Endothelial cell of umbilical vein (primary cell): Measurements from ENCODE around the gene CHRNA3. TPM values are rescaled to one million over a fixed set of nuclear protein-coding genes. Genes with fewer than 3 reads are reported as not detected.

Experiments
- BruUV-seq: library from RNA; stranded (reverse); fragments of 400-500 nt; replicated peaks from 2 replicates; lab custom pipeline; 2021; lab: Mats Ljungman, UMichigan
- CTCF ChIA-PET: fragments of 300-600, 350-600 bp; sonication (Branson Sonifier 250); formaldehyde crosslinking; loops from one replicate; lab custom pipeline; 2021; ENCODE audit warnings: antibody characterized with exemption, inconsistent platforms; lab: Charles Lee
- POLR2A ChIA-PET: fragments of 300-600, 350-600 bp; sonication (Branson Sonifier 250); formaldehyde crosslinking; loops from one replicate; lab custom pipeline; 2021; ENCODE audit warnings: antibody characterized with exemption, inconsistent platforms; lab: Charles Lee
- DNase-seq: peaks from one replicate; pipeline ENCODE4 v3.0.0-alpha.2; 2011; ENCODE audit warnings: low read depth, low spot score
- FAIRE-seq: peaks from 2 replicates; lab custom pipeline; 2011; peaks lifted over from hg19 to GRCh38; lab: Jason Lieb, UNC
- H2AFZ ChIP-seq: 2 replicates; pipeline ENCODE4 v1.6.0; 2012; ENCODE audit warnings: low read depth, low read length, control low read depth, inconsistent platforms
- H3K27ac ChIP-seq: 2 replicates; pipeline ENCODE4 v1.5.1; 2011; ENCODE audit warnings: low read depth, mild to moderate bottlenecking, control low read depth, low read length, moderate library complexity; ENCODE audit not compliant: insufficient read depth
- H3K27me3 ChIP-seq, 2 experiments: 2 replicates each; pipeline versions ENCODE4 v1.6.0 to v1.6.1; 2011; ENCODE audit warnings: low read length in 2 of 2, mixed read lengths in 1 of 2; ENCODE audit not compliant: control insufficient read depth in 2 of 2, insufficient read depth in 2 of 2
- H3K36me3 ChIP-seq, 2 experiments: 2 replicates in 1 of 2; 3 replicates in 1 of 2; pipeline ENCODE4 v1.5.1; 2011; ENCODE audit warnings: low read length in 2 of 2, mild to moderate bottlenecking in 1 of 2, moderate library complexity in 1 of 2; ENCODE audit not compliant: control insufficient read depth in 2 of 2, insufficient read depth in 2 of 2; ENCODE audit errors: extremely low read depth in 1 of 2
- H3K4me1 ChIP-seq: 3 replicates; pipeline ENCODE4 v1.5.1; 2011; ENCODE audit warnings: mild to moderate bottlenecking, low read length; ENCODE audit not compliant: control insufficient read depth, insufficient read depth; ENCODE audit errors: extremely low read depth
- H3K4me2 ChIP-seq: 2 replicates; pipeline ENCODE4 v1.6.1; 2011; ENCODE audit warnings: low read length, control low read depth, mixed read lengths; ENCODE audit not compliant: insufficient read depth
- H3K4me3 ChIP-seq, 3 experiments: fragments of 200-600 bp in 1 of 3; sonication (generic), shearing (Covaris generic) in 1 of 3; replicated peaks in 1 of 3; 2 replicates each; pipeline ENCODE4 v1.5.1; 2011 to 2016; ENCODE audit warnings: control low read depth in 3 of 3, low read length in 3 of 3, mild to moderate bottlenecking in 2 of 3, inconsistent platforms in 1 of 3, low read depth in 1 of 3, moderate library complexity in 1 of 3; ENCODE audit not compliant: insufficient read depth in 1 of 3
- H3K79me2 ChIP-seq: 2 replicates; pipeline ENCODE4 v1.6.0; 2012; ENCODE audit warnings: low read length, inconsistent platforms; ENCODE audit not compliant: control insufficient read depth, insufficient read depth
- H3K9ac ChIP-seq: replicated peaks from 2 replicates; pipeline ENCODE3; 2011; ENCODE audit warnings: low read length, control low read depth; ENCODE audit not compliant: insufficient read depth; ENCODE audit errors: extremely low read depth
- H3K9me1 ChIP-seq: replicated peaks from 3 replicates; pipeline ENCODE4 v1.6.0; 2011; ENCODE audit warnings: mild to moderate bottlenecking, low read length; ENCODE audit not compliant: control insufficient read depth, insufficient read depth; ENCODE audit errors: extremely low read depth
- H3K9me3 ChIP-seq: replicated peaks from 2 replicates; pipeline ENCODE4 v1.5.1; 2012; ENCODE audit warnings: low read length, inconsistent platforms; ENCODE audit not compliant: control insufficient read depth, insufficient read depth
- H4K20me1 ChIP-seq: replicated peaks from 2 replicates; pipeline ENCODE3; 2011; ENCODE audit warnings: mild to moderate bottlenecking, low read length; ENCODE audit not compliant: control insufficient read depth, insufficient read depth; ENCODE audit errors: extremely low read depth
- EZH2 ChIP-seq: IDR thresholded peaks from 2 replicates; pipeline ENCODE4 v1.6.1; 2012; ENCODE audit warnings: borderline replicate concordance, low read depth, mild to moderate bottlenecking, moderate library complexity, low read length, inconsistent platforms; ENCODE audit not compliant: severe bottlenecking
- FOS ChIP-seq: IDR thresholded peaks from 2 replicates; pipeline ENCODE4 v1.6.1; 2011; ENCODE audit warnings: mild to moderate bottlenecking, low read length, moderate library complexity, borderline replicate concordance; ENCODE audit not compliant: insufficient read depth
- GATA2 ChIP-seq: IDR thresholded peaks from 2 replicates; pipeline ENCODE4 v1.7.0; 2011; ENCODE audit warnings: low read depth, mild to moderate bottlenecking, moderate library complexity, mixed read lengths, low read length; ENCODE audit not compliant: insufficient read length, insufficient read depth
- JUN ChIP-seq: IDR thresholded peaks from 2 replicates; pipeline ENCODE4 v1.6.1; 2011; ENCODE audit warnings: borderline replicate concordance, low read depth; ENCODE audit not compliant: insufficient read length, insufficient read depth
- MYC ChIP-seq: IDR thresholded peaks from one replicate; pipeline ENCODE4 v1.6.1; 2011; ENCODE audit warnings: mild to moderate bottlenecking, low read depth, low read length
- POLR2A ChIP-seq: IDR thresholded peaks from 2 replicates; pipeline ENCODE4 v1.6.1; 2012; ENCODE audit warnings: low read depth, mild to moderate bottlenecking, control low read depth, low read length
- POLR2AphosphoS5 ChIP-seq: IDR thresholded peaks from 2 replicates; pipeline ENCODE4 v1.6.1; 2012; ENCODE audit warnings: low read depth, mild to moderate bottlenecking, control low read depth, low read length, moderate library complexity; ENCODE audit not compliant: insufficient read depth
- dilution Hi-C: fragments of 300-500 bp; cut with MboI; formaldehyde crosslinking; loops from one replicate; pipeline ENCODE4 v1.15.0; 2019; ENCODE audit warnings: low sequenced_read_pairs; ENCODE audit not compliant: extremely low pct_ligation_motif_present
- intact Hi-C: fragments of 100-400 bp; cut with micrococcal nuclease; formaldehyde crosslinking; loops from one replicate; pipeline ENCODE4 v1.10.0; 2022
- polyA plus RNA-seq, 4 experiments: library from polyadenylated mRNA; depleted of rRNA in 3 of 4; stranded (reverse) in 3 of 4; unstranded in 1 of 4; fragments of >200 nt; gene quantifications; 2 replicates each; pipeline versions ENCODE4 v1.2.1 to v1.2.3, GENCODE V29; 2011 to 2012; ENCODE audit warnings: missing spikeins in 1 of 4
- total RNA-seq: library from RNA; stranded (reverse); gene quantifications from 2 replicates; pipeline ENCODE4 v1.2.3, GENCODE V29; 2021
- TF ChIP-seq, protein P1 (sequence below), 2 donors: IDR thresholded peaks; 1 replicate in 1 of 2; 2 replicates in 1 of 2; pipeline ENCODE4 v1.5.1; 2011; ENCODE audit warnings: low read length in 2 of 2, mild to moderate bottlenecking in 2 of 2, moderate library complexity in 2 of 2, control low read depth in 1 of 2, inconsistent platforms in 1 of 2, low read depth in 1 of 2; ENCODE audit not compliant: insufficient read depth in 1 of 2; ENCODE audit errors: extremely low read depth in 1 of 2
- TF ChIP-seq, protein P2 (sequence below): IDR thresholded peaks from 2 replicates; pipeline ENCODE4 v1.6.1; 2011; ENCODE audit not compliant: insufficient read depth, insufficient read length

CHRNA3 gene
- total and polyA plus RNA-seq, 2 donors (not counting 3 experiments of a cell fraction or from before 2014, with no cell fraction given) = not detected

- no peaks in the 10 kb centered on the region for H3K9me3 ChIP-seq
- no peaks in the 10 kb centered on the region for H3K79me2 ChIP-seq
- H3K4me3 ChIP-seq = no peak overlapping the region
- no peak overlapping the region for H2AFZ ChIP-seq
- no peaks in the 10 kb centered on the region for H3K4me1 ChIP-seq
- no peaks in the 10 kb centered on the region for H3K27me3 ChIP-seq
- dilution Hi-C loops = no loop called here
- no peaks in the 10 kb centered on the region for H3K9me1 ChIP-seq
- DNase-seq (no peak), FAIRE-seq (no peak)
- no peak overlapping the region for H3K27ac ChIP-seq
- ChIA-PET POLR2A (interaction anchor here (0.7 kb wide), 1 partner anchor 172 kb away, joined by 4 read pairs; no protein-coding TSS in a partner anchor), CTCF (no interaction called here)
- intact Hi-C loops = no loop called here
- H3K4me2 ChIP-seq = no peak overlapping the region
- TF ChIP-seq, protein P1, sequence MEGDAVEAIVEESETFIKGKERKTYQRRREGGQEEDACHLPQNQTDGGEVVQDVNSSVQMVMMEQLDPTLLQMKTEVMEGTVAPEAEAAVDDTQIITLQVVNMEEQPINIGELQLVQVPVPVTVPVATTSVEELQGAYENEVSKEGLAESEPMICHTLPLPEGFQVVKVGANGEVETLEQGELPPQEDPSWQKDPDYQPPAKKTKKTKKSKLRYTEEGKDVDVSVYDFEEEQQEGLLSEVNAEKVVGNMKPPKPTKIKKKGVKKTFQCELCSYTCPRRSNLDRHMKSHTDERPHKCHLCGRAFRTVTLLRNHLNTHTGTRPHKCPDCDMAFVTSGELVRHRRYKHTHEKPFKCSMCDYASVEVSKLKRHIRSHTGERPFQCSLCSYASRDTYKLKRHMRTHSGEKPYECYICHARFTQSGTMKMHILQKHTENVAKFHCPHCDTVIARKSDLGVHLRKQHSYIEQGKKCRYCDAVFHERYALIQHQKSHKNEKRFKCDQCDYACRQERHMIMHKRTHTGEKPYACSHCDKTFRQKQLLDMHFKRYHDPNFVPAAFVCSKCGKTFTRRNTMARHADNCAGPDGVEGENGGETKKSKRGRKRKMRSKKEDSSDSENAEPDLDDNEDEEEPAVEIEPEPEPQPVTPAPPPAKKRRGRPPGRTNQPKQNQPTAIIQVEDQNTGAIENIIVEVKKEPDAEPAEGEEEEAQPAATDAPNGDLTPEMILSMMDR (IDR thresholded peaks at IDR 0.05; ENCODE audit: extremely low read depth in 1 of 2, insufficient read depth in 1 of 2, low read depth in 1 of 2, low read length in 2 of 2) = no peak
- TF ChIP-seq POLR2AphosphoS5 = no peak
- TF ChIP-seq EZH2 = no peak
- TF ChIP-seq JUN = no peak
- no peak for TF ChIP-seq MYC
- TF ChIP-seq, protein P2, sequence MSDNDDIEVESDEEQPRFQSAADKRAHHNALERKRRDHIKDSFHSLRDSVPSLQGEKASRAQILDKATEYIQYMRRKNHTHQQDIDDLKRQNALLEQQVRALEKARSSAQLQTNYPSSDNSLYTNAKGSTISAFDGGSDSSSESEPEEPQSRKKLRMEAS = no peak
- no peak for TF ChIP-seq POLR2A
- no peak for TF ChIP-seq FOS
- TF ChIP-seq GATA2 = no peak
- no TSS peak for BruUV-seq
- H3K9ac ChIP-seq = no peak overlapping the region
- no peaks in the 10 kb centered on the region for H4K20me1 ChIP-seq
- no peaks in the 10 kb centered on the region for H3K36me3 ChIP-seq
Observed at GRCh38 chr15:78598348-78598747, 22.4 kb downstream of the CHRNA3 start.
